Astrocyte (in vitro differentiated cells and primary cell): ENCODE data around the gene ZC3H7A.

ENCODE experiments used
- EZH2 ChIP-seq: IDR thresholded peaks from 2 replicates; pipeline ENCODE4 v1.6.1; 2012; ENCODE audit warnings: mild to moderate bottlenecking, low read length, inconsistent platforms; ENCODE audit not compliant: insufficient read depth
- TF ChIP-seq, protein P1 (sequence below): IDR thresholded peaks from 2 replicates; pipeline ENCODE4 v1.5.1; 2011; ENCODE audit warnings: low read depth, mild to moderate bottlenecking, inconsistent platforms, low read length, moderate library complexity; ENCODE audit not compliant: insufficient read depth

DNA sequence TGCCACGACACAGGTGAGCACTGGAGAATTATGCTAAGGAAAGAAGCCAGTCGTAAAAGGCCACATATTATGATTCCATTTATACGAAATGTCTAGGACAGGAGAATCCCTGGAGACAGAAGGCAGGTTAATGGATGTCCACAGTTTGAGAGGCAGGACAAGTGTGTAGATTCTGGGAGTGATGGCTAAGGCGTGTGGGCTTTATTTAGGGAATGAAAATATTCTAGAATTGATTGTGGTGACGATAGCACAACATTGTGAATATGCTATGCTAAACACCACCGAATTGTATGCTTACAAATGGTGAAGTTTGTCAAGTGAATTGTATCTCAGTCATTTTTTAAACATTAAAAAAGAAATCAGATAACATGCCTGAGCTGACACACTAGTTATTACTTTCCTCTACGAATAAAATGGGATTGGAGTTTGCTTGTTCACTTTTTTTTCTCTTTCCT, 49.1 kb downstream of the ZC3H7A start:
- TF ChIP-seq, protein P1, sequence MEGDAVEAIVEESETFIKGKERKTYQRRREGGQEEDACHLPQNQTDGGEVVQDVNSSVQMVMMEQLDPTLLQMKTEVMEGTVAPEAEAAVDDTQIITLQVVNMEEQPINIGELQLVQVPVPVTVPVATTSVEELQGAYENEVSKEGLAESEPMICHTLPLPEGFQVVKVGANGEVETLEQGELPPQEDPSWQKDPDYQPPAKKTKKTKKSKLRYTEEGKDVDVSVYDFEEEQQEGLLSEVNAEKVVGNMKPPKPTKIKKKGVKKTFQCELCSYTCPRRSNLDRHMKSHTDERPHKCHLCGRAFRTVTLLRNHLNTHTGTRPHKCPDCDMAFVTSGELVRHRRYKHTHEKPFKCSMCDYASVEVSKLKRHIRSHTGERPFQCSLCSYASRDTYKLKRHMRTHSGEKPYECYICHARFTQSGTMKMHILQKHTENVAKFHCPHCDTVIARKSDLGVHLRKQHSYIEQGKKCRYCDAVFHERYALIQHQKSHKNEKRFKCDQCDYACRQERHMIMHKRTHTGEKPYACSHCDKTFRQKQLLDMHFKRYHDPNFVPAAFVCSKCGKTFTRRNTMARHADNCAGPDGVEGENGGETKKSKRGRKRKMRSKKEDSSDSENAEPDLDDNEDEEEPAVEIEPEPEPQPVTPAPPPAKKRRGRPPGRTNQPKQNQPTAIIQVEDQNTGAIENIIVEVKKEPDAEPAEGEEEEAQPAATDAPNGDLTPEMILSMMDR: no peak
- no peak for TF ChIP-seq EZH2
